ENCODE data around the gene OR8G1. TPM values are rescaled to one million over a fixed set of nuclear protein-coding genes. Genes with fewer than 3 reads are reported as not detected.

The OR8G1 gene
- total and polyA plus RNA-seq, 9 of the 15 experiments (the other 6 are each of a cell fraction or from before 2014, with no cell fraction given): 0.03 to 1.4 (median 0.51) TPM; not detected in 1

GRCh38 chr11:124233376-124233775, 7.5 kb upstream of the OR8G1 start:
- no peak for FAIRE-seq
- CTCF ChIA-PET (ENCODE audit: low intra/inter-chr PET ratio): no interaction called here
- in situ Hi-C loops (cut with MboI) (no loop called here), intact Hi-C loops (cut with micrococcal nuclease) (no loop called here)
- H3K4me3 ChIP-seq: no peak overlapping the region
- POLR2A ChIA-PET: no interaction called here
- peaks cover 0 to 2% of the 10 kb centered on the region in 2 experiments; a peak in 1 of 5 replicates for H3K4me1 ChIP-seq (replicated peaks in 1 of 2; ENCODE audit: control insufficient read depth in 2 of 2, insufficient read depth in 2 of 2, low read length in 2 of 2)
- no peak overlapping the region for H3K4me2 ChIP-seq (ENCODE audit: insufficient read depth, low read length)
- H3K27ac ChIP-seq (ENCODE audit: extremely low read depth, low read depth, low read length): no peak overlapping the region
- no peaks in the 10 kb centered on the region for H3K79me2 ChIP-seq (ENCODE audit: control insufficient read depth, insufficient read depth, low read length)
- no peak overlapping the region for H3K9ac ChIP-seq (ENCODE audit: insufficient read depth in 1 of 2, low read depth in 2 of 2, low read length in 2 of 2)
- peak; percentile 87 for TF ChIP-seq CEBPB (tag; IDR thresholded peaks at IDR 0.05)
- TF ChIP-seq CEBPG (CRISPR knock-in tag; IDR thresholded peaks at IDR 0.05): no peak
- peak; percentile 63 to 84 for TF ChIP-seq CEBPG (tag; conservative IDR thresholded peaks at IDR 0.05 in 1 of 2, IDR thresholded peaks at IDR 0.05 in 1 of 2)
- no peak for TF ChIP-seq ZNF197 (CRISPR knock-in tag; IDR thresholded peaks at IDR 0.05; ENCODE audit: low read depth)
- TF ChIP-seq ZNF316 (IDR thresholded peaks at IDR 0.05): no peak
- no peak for TF ChIP-seq NONO (IDR thresholded peaks at IDR 0.05; ENCODE audit: low read depth in 2 of 2, low read length in 1 of 2)
- TF ChIP-seq ZNF398 (CRISPR knock-in tag; IDR thresholded peaks at IDR 0.05): no peak
- no peaks in the 10 kb centered on the region for H3K27me3 ChIP-seq (ENCODE audit: control insufficient read depth in 2 of 2, insufficient read depth in 2 of 2, low read length in 2 of 2)
- no peaks in the 10 kb centered on the region for H3K9me1 ChIP-seq (ENCODE audit: control insufficient read depth, insufficient read depth, low read length)
- ATAC-seq: no peak
- DNase-seq (ENCODE audit: extremely low read depth in 1 of 4, low spot score in 3 of 4): no peak
- H4K20me1 ChIP-seq (replicated peaks; ENCODE audit: control insufficient read depth, insufficient read depth, low read length): no peaks in the 10 kb centered on the region
- no peaks in the 10 kb centered on the region for H3K9me3 ChIP-seq (replicated peaks; ENCODE audit: control insufficient read depth, insufficient read depth, low read depth, low read length)
- BruUV-seq (replicated peaks): no TSS peak
- H2AFZ ChIP-seq (ENCODE audit: low read depth, low read length): no peak overlapping the region
- H3K36me3 ChIP-seq (ENCODE audit: control insufficient read depth, insufficient read depth, low read length): peaks cover 6% of the 10 kb centered on the region; the same call in 1 of the 3 replicates
- 21% methylated on average over 1 of the region's 1 CpG for WGBS (ENCODE audit: insufficient coverage, low coverage, missing lambda C conversion rate)

Data from K562 (cell line).